HG02610 (cell line): Measurements from ENCODE around the gene OSBPL8.

ENCODE experiments used
- ATAC-seq: cut with Tn5 transposase; IDR thresholded peaks from one replicate; pipeline ENCODE4 v1.9.1; 2021; ENCODE audit warnings: mild to moderate bottlenecking, moderate library complexity; ENCODE audit not compliant: unreplicated experiment

Gene OSBPL8

GRCh38 chr12:76555797-76556196, 3.8 kb downstream of the OSBPL8 start:
- ATAC-seq, result no peak

GRCh38 chr12:76555231-76555767, 4.3 kb downstream of the OSBPL8 start:
- ATAC-seq, result no peak

DNA sequence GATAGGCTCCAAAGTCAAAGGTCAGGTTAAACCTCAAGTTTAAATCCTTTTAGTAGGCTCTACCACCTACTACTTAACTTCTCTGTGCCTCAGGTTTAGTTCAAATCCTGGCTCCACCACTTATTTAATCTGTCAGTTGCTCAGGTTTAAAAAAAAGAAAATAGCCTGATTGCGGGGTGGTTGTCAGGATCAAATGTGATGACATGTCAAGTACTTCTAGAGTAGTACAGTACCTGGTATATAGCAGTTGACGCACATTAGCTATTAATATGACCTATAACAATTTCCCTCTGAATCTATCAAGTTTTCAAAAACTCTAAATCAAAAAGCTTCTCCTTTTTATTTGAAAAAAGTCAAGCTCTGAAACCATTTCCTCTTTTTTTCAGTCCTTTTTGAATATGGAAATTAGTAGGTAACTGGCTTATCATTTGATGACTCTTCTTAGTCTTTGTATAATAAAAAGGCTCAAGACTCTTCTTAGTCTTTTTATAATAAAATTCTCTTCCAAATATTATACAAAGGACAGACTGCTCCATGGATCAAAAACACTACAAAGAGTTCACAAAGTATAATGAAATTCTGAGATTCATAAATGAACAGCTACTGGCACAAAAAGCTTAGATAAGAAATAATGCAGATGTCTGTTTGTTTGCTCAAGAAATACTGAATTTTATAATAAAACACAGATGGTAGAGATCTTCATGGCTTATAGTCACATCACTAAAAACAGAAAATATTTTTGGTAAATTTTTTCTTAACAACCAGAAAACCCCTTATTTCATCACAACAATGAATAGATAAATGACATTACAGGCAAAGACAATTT, 5.0 kb downstream of the OSBPL8 start:
- no peak for ATAC-seq

DNA sequence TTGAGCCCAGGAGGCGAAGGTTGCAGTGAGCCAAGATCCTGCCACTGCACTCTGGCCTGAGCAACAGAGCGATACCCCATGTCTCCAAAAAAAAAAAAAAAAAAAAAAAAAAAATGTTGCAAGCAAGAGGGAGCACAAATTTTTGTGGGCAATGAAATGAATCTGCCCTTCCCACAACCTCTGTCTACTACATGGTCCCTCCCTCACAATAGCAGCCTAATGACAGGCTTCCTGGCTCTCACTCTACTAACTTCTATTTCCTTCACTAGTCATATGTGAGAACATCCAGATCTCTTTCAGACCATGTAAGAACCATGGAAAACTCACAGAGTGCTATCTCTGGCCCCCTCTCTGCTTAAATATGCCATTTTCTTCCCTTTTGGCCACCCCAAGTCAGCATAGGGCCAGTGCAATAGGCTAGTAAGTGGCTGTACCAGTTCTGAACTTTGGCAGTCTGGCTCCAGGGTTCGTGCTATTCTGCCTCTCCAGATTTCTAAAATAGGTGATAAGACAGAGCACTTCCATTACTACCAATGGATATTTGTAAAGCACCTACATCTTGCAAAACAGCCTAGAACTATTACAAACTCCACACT, 7.1 kb downstream of the OSBPL8 start:
- ATAC-seq, result no peak

- ATAC-seq, result no peak
Measured at GRCh38 chr12:76551482-76551888, 8.1 kb downstream of the OSBPL8 start.

DNA sequence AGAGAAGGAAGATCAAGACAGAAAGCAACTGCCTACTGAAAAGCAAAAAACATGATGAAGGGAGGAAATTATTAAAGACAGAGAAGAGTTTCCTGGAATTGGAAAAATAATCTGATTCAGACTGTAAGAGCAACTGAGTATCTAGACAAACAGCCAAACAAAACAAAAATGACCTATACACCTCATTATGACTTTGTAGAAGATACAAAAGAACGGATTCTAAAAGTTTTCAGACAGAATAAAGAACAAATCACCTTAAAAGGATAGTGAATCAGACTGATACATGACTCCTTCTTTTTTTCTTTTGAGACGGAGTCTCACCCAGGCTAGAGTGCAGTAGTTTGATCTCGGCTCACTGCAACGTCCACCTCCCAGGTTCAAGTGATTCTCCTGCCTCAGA, 10.4 kb downstream of the OSBPL8 start:
- ATAC-seq, result no peak

DNA sequence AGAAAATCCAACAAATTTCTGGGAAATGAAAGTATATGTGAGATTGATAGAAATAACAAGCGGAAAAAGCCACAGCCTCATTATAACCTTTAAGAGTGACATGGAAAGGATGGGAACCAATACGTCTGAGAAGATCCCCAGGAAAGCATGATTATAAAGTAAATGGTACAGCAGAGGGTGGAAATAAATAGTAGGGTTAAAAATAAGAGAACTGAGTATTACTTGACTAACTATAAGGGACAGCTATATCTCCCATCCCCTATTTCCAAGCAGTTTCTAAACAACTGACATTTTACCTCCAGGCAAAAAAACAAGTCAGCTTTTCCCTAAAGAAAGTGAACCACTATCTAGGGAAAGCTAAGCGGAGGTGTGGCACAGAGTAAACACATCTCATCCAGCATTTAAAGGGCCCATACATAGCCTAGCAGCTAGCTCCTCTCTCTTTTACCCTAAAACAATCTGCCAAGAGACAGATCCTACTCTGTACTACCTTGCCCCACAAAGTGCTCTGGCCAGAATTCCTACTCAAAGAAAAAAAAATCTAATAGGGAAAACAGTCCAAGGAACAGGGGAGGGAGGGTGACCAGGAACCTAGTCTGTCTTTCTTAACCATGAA, 11.2 kb downstream of the OSBPL8 start:
- no peak for ATAC-seq

DNA sequence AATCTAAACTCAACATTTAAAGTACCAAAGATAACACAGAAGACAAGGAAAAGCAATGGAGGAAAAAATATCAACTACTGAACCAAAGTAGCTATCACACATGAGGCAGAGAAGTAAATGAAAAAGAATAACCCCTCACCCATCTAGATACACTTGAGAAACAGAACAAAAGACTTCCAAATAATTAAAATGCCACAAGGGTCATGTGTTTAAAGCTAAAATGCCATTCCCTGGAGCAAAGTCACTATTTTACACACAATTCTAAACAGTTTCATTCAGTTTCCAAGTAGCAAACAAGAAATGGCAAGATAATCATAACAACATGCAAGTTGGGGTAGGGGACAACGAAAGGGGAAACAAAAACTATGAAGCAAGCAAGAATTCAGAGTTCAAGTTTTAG, 12.0 kb downstream of the OSBPL8 start:
- no peak for ATAC-seq

GRCh38 chr12:76546889-76547288, 12.7 kb downstream of the OSBPL8 start:
- no peak for ATAC-seq

- no peak for ATAC-seq
Measured at GRCh38 chr12:76545486-76545885, 14.1 kb downstream of the OSBPL8 start.

DNA sequence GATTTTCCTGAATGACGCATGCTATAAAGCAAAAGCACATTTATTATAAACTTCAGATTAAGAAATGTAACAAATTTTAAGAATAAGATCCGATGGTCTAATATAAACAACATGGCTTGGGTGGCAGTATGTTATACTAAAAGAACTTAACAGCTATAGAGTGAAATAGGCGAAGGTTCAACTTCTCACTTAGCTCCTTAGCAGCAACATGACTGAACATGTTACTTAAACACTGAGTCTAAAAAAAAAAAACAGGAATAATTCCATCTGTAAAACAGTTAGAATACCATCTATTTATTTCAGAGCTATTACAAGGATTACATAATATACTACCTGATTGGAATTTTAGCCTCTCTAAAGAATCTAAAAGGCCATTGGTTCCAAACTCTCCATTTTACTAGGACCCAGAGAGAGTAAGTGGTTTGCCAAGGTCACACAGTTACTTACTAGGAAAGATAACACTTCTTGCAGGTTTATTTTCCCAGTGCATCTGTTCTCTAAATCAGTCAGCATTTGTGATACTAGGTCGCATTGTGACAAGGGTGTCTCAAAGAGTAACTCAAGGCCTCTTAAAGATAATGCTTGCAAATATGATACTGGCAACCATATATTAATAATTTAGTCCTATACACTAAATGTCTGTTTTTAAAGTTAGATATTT, 14.8 kb downstream of the OSBPL8 start:
- no peak for ATAC-seq

- ATAC-seq, result no peak
Measured at GRCh38 chr12:76543813-76544347, 15.7 kb downstream of the OSBPL8 start.

- no peak for ATAC-seq
Measured at GRCh38 chr12:76542908-76543307, 16.7 kb downstream of the OSBPL8 start.

DNA sequence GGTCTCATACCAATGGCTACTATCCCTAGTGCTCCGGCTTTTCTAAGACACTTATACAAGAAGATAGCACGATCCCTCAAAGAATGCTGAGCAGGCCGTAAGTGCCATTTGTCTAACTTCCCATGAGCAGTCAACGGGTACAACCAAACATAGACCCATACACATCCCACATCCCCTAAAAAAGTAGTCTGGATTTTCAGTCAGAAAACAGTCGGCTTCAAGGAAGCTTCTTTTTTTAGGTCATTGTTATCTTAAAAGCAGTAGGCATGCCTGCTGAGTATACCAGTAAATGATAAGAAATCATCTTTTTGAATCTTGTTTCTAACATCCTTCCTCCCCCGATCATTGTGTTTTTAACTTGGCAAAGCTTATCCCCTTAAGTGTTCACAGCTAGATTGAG, 19.8 kb downstream of the OSBPL8 start:
- ATAC-seq, result no peak

DNA sequence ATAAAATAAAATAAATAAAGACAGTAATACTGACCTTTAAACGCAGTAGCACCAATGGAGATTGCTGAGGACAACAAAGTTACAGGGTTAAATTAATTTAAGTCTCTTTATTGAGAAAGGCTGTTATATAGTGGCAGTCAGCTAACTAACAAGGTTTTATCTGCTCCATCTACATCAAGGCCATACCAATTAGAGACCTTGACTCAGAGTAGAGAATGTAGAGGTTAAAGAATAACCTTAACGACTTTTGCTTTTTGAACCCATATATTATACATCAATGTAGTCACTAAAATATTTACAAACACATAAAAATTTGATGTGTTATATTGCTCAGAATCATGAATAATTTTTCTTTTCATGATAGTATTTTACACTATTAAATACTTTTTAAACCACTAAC, 21.6 kb downstream of the OSBPL8 start:
- ATAC-seq, result no peak

- no peak for ATAC-seq
Measured at GRCh38 chr12:76536546-76536945, 23.0 kb downstream of the OSBPL8 start.

DNA sequence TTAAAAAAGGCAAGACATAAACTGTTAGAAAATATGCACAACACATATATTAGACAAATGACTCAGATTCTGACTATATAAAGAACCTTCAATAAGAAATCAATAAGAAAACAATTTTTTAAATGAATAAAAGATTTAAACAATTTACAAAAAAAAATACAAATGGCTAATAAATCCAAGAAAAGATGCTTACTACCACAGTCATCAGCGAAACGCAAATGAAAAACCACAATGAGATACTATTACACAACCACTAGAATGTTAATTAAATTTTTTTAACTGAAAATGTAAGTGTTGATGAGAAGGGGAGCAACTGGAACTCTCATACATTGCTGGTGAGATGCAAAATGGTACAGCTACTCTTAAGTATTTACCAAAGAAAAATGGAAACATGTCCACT, 24.4 kb downstream of the OSBPL8 start:
- no peak for ATAC-seq

DNA sequence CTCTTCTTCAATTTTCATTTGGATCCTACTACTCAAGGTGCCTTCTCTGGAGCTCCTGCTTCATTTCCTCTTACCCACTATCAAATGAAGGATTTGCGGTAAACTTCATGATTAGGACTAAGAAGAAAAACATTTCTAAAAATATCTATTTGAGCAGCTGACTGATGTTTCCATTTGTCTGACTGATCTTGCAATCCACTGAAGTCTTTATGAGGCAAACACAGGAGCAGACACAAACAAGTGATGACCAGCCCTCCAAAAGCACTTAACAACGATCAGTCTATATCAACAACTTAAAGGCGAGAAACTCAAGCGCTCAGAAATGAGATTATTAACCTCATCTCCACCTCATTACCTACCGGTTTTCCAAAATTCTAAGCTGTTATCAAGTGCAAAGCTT, 26.2 kb downstream of the OSBPL8 start:
- no peak for ATAC-seq

GRCh38 chr12:76532520-76532919, 27.1 kb downstream of the OSBPL8 start:
- no peak for ATAC-seq

DNA sequence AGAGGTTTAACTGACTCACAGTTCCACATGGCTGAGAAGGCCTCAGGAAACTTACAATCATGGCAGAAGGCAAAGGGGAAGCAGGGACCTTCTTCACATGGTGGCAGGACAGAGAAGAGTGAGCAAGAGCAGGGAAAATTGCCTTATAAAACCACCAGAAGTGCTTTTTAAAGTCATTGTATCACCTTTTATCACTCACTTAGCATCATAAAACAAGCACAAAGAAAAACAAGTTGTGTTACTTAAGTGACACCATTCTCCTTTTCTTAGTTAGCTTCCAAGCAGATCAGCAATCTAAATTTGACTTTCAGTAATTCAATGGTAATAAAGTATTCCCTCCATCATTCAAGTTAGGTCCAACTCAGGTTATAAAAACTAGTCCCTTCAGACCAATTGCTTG, 28.5 kb downstream of the OSBPL8 start:
- no peak for ATAC-seq

- no peak for ATAC-seq
Measured at GRCh38 chr12:76530516-76530915, 29.1 kb downstream of the OSBPL8 start.
